A549 (cell line): ENCODE measurements around the gene DBX2.

Source experiments
- BHLHE40 ChIP-seq: IDR thresholded peaks from 2 replicates; pipeline ENCODE4 v1.6.1; 2012; ENCODE audit warnings: low read depth, low read length, inconsistent platforms
- EP300 ChIP-seq, 2 experiments: fragments of >200 bp; sonication (Bioruptor Twin); formaldehyde crosslinking; IDR thresholded peaks; 2 replicates in 1 of 2; 3 replicates in 1 of 2; pipeline ENCODE4 v1.6.1; 2016 to 2017
- HOXA7 ChIP-seq: fragments of 250-450 bp; sonication (Bioruptor Pico); IDR thresholded peaks from 2 replicates; pipeline ENCODE4 v1.5.0; 2020; ENCODE audit warnings: mild to moderate bottlenecking, moderate library complexity
- KDM5A ChIP-seq: fragments of 200-600 bp; sonication (generic); IDR thresholded peaks from 2 replicates; pipeline ENCODE4 v1.6.1; 2016; ENCODE audit warnings: antibody characterized with exemption, mild to moderate bottlenecking
- POLR2A ChIP-seq: IDR thresholded peaks from 2 replicates; pipeline ENCODE4 v1.6.1; 2012; ENCODE audit warnings: mild to moderate bottlenecking, low read length
- POLR2AphosphoS2 ChIP-seq: conservative IDR thresholded peaks from 2 replicates; pipeline ENCODE4 v1.6.1; 2012; ENCODE audit warnings: low read length, improper control_type of control experiment, inconsistent platforms
- RAD21 ChIP-seq, 2 experiments: fragments of >200 bp in 1 of 2; sonication (Bioruptor Twin) in 1 of 2; formaldehyde crosslinking in 1 of 2; IDR thresholded peaks in 1 of 2; conservative IDR thresholded peaks in 1 of 2; 2 replicates in 1 of 2; 3 replicates in 1 of 2; pipeline ENCODE4 v1.6.1; 2012 to 2018; ENCODE audit warnings: inconsistent platforms in 1 of 2
- RCOR1 ChIP-seq: fragments of 150-350 bp; IDR thresholded peaks from 2 replicates; pipeline ENCODE4 v1.6.1; 2014; ENCODE audit warnings: antibody characterized with exemption, low read length, low read depth
- RFX5 ChIP-seq: fragments of 450-650 bp; IDR thresholded peaks from 2 replicates; pipeline ENCODE4 v1.7.1; 2014; ENCODE audit warnings: antibody characterized with exemption, mild to moderate bottlenecking, moderate library complexity
- TFCP2L1 ChIP-seq: fragments of 250-450 bp; sonication (Bioruptor Pico); IDR thresholded peaks from 2 replicates; pipeline ENCODE4 v1.5.0; 2021; ENCODE audit warnings: mild to moderate bottlenecking
- TP53 ChIP-seq: fragments of 250-450 bp; sonication (Bioruptor Pico); IDR thresholded peaks from 2 replicates; pipeline ENCODE4 v1.5.0; 2021; ENCODE audit warnings: mild to moderate bottlenecking, moderate library complexity
- TF ChIP-seq, protein P1 (sequence below): IDR thresholded peaks from 2 replicates; pipeline ENCODE4 v1.6.1; 2012
- TF ChIP-seq, protein P2 (sequence below): fragments of >200 bp; sonication (Bioruptor Twin); formaldehyde crosslinking; IDR thresholded peaks from 3 replicates; pipeline ENCODE4 v1.5.1; 2016
- TF ChIP-seq, protein P3 (sequence below): fragments of 250-450 bp; sonication (Bioruptor Pico); IDR thresholded peaks from 2 replicates; pipeline ENCODE4 v1.5.0; 2021; ENCODE audit warnings: mild to moderate bottlenecking, moderate library complexity, borderline replicate concordance

DNA sequence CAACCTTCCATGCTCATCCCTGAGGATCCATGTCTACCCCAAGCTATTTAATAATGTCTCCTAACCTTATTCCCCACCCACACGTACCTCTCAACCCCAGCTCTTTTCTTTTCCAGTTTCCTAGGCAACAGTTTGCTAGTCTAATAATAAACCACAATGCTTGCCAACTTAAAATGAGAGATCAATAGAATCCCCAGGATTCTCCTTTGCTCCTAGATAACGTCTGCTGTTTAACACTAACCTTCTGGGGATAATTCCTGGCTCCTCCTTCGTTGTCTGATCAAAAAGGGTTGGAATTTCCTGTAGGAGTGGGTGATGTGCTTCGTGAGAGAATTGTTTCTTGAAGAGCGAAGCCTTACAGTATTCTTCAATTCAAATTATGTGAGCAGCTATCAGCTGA, 42.2 kb upstream of the DBX2 start:
- TF ChIP-seq HOXA7: no peak
- no peak for TF ChIP-seq TP53 (CRISPR knock-in tag)
- TF ChIP-seq, protein P1, sequence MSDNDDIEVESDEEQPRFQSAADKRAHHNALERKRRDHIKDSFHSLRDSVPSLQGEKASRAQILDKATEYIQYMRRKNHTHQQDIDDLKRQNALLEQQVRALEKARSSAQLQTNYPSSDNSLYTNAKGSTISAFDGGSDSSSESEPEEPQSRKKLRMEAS: no peak
- no peak for TF ChIP-seq POLR2A
- TF ChIP-seq, protein P2, sequence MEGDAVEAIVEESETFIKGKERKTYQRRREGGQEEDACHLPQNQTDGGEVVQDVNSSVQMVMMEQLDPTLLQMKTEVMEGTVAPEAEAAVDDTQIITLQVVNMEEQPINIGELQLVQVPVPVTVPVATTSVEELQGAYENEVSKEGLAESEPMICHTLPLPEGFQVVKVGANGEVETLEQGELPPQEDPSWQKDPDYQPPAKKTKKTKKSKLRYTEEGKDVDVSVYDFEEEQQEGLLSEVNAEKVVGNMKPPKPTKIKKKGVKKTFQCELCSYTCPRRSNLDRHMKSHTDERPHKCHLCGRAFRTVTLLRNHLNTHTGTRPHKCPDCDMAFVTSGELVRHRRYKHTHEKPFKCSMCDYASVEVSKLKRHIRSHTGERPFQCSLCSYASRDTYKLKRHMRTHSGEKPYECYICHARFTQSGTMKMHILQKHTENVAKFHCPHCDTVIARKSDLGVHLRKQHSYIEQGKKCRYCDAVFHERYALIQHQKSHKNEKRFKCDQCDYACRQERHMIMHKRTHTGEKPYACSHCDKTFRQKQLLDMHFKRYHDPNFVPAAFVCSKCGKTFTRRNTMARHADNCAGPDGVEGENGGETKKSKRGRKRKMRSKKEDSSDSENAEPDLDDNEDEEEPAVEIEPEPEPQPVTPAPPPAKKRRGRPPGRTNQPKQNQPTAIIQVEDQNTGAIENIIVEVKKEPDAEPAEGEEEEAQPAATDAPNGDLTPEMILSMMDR: no peak
- no peak for TF ChIP-seq POLR2AphosphoS2
- TF ChIP-seq EP300 (IDR thresholded peaks at IDR 0.05): no peak
- no peak for TF ChIP-seq RFX5
- TF ChIP-seq TFCP2L1 (CRISPR knock-in tag): no peak
- TF ChIP-seq, protein P3, sequence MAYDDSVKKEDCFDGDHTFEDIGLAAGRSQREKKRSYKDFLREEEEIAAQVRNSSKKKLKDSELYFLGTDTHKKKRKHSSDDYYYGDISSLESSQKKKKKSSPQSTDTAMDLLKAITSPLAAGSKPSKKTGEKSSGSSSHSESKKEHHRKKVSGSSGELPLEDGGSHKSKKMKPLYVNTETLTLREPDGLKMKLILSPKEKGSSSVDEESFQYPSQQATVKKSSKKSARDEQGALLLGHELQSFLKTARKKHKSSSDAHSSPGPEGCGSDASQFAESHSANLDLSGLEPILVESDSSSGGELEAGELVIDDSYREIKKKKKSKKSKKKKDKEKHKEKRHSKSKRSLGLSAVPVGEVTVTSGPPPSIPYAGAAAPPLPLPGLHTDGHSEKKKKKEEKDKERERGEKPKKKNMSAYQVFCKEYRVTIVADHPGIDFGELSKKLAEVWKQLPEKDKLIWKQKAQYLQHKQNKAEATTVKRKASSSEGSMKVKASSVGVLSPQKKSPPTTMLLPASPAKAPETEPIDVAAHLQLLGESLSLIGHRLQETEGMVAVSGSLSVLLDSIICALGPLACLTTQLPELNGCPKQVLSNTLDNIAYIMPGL (CRISPR knock-in tag): no peak
- TF ChIP-seq BHLHE40: no peak
- no peak for TF ChIP-seq RAD21 (conservative IDR thresholded peaks at IDR 0.05 in 1 of 2, IDR thresholded peaks at IDR 0.05 in 1 of 2)
- no peak for TF ChIP-seq KDM5A
- TF ChIP-seq RCOR1: no peak
